Measurements from ENCODE around the gene TMPRSS6. TPM values are rescaled to one million over a fixed set of nuclear protein-coding genes. Genes with fewer than 3 reads are reported as not detected.

TMPRSS6 gene
- total RNA-seq, 4 donors from 2014 or later, result not detected

- no peaks in the 10 kb centered on the region for H3K9me3 ChIP-seq
- WGBS, result 57% methylated on average over 10 of the region's 12 CpGs
- no peak for DNase-seq (ENCODE audit: extremely low spot score)
- no peak overlapping the region for H3K27ac ChIP-seq (replicated peaks in 1 of 4)
- TF ChIP-seq EP300 (IDR thresholded peaks at IDR 0.05), result no peak
- TF ChIP-seq POLR2AphosphoS5 (IDR thresholded peaks at IDR 0.05), result no peak
- TF ChIP-seq, protein P1, sequence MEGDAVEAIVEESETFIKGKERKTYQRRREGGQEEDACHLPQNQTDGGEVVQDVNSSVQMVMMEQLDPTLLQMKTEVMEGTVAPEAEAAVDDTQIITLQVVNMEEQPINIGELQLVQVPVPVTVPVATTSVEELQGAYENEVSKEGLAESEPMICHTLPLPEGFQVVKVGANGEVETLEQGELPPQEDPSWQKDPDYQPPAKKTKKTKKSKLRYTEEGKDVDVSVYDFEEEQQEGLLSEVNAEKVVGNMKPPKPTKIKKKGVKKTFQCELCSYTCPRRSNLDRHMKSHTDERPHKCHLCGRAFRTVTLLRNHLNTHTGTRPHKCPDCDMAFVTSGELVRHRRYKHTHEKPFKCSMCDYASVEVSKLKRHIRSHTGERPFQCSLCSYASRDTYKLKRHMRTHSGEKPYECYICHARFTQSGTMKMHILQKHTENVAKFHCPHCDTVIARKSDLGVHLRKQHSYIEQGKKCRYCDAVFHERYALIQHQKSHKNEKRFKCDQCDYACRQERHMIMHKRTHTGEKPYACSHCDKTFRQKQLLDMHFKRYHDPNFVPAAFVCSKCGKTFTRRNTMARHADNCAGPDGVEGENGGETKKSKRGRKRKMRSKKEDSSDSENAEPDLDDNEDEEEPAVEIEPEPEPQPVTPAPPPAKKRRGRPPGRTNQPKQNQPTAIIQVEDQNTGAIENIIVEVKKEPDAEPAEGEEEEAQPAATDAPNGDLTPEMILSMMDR (IDR thresholded peaks at IDR 0.05), result no peak
- no peak for TF ChIP-seq POLR2A (IDR thresholded peaks at IDR 0.05; ENCODE audit: low read depth)
- H3K4me3 ChIP-seq, result no peak overlapping the region
- intact Hi-C loops (cut with DNase I), result no loop called here
- H3K27me3 ChIP-seq, result peaks cover 0 to 49% (median 0%) of the 10 kb centered on the region in 4 donors
- no peaks in the 10 kb centered on the region for H3K4me1 ChIP-seq
- H3K36me3 ChIP-seq, result no peaks in the 10 kb centered on the region
These were observed 2.7 kb upstream of the TMPRSS6 start for GRCh38 chr22:37112084-37112728.

GRCh38 chr22:37111156-37111717 lies 1.7 kb upstream of the TMPRSS6 start:
- no peak for DNase-seq (ENCODE audit: extremely low spot score)
- H3K27me3 ChIP-seq, result peaks cover 0 to 59% (median 0%) of the 10 kb centered on the region in 4 donors
- no peaks in the 10 kb centered on the region for H3K9me3 ChIP-seq
- TF ChIP-seq POLR2A (IDR thresholded peaks at IDR 0.05; ENCODE audit: low read depth) (no peak), POLR2AphosphoS5 (IDR thresholded peaks at IDR 0.05) (no peak), EP300 (IDR thresholded peaks at IDR 0.05) (no peak)
- TF ChIP-seq, protein P1 (IDR thresholded peaks at IDR 0.05), result no peak
- no peaks in the 10 kb centered on the region for H3K36me3 ChIP-seq
- 85% methylated on average over 13 of the region's 13 CpGs for WGBS
- no peak overlapping the region for H3K27ac ChIP-seq (replicated peaks in 1 of 4)
- intact Hi-C loops (cut with DNase I), result no loop called here
- H3K4me3 ChIP-seq, result no peak overlapping the region
- H3K4me1 ChIP-seq, result no peaks in the 10 kb centered on the region

DNA sequence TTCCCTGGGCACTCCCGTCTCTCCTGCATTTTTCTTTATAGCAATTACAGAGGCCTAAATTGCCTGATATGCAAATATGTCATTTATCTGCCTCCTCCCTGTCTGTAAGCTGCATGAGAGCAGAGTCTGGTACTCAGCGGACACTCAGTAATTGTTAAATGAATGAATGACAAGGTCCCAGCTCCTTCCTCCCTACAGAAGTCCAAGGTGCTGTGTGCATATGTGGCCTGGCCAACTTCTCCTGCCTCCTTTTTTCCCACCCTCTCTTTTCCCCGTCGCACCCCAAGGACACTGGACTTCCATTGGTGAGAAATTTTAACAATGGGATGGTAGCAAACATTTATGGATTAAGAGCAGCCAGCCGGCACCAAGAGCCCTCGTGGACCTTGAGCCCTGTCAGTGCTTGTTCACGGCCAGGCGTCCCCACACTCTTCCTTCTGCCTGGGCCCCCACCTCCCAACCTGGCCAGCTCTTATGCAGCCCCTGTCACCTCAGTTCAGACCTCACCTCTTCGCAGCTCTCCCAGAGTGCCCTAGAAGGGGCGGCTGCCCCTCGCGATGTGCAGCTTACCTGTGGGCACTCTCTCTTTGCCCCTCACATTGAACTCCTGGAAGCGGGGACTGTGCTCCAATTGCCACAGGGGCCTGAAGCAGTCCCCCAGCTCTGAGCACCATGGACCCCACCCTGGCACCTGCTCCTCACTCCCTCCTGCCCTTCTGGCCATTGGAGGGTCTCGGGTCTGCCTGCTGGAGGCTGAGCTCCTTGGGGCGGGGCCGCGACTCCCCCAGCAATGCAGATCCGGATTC lies 1.5 kb downstream of the TMPRSS6 start:
- intact Hi-C loops (cut with DNase I), result no loop called here
- H3K4me3 ChIP-seq, result no peak overlapping the region
- peaks cover 0 to 82% (median 0%) of the 10 kb centered on the region in 4 donors for H3K27me3 ChIP-seq
- no peak for DNase-seq (ENCODE audit: extremely low spot score)
- no peaks in the 10 kb centered on the region for H3K9me3 ChIP-seq
- H3K36me3 ChIP-seq, result no peaks in the 10 kb centered on the region
- no peak for TF ChIP-seq POLR2A (IDR thresholded peaks at IDR 0.05; ENCODE audit: low read depth)
- TF ChIP-seq POLR2AphosphoS5 (IDR thresholded peaks at IDR 0.05), result no peak
- TF ChIP-seq EP300 (IDR thresholded peaks at IDR 0.05), result no peak
- TF ChIP-seq, protein P1 (IDR thresholded peaks at IDR 0.05), result no peak
- no peak overlapping the region for H3K27ac ChIP-seq (replicated peaks in 1 of 4)
- H3K4me1 ChIP-seq, result no peaks in the 10 kb centered on the region
- WGBS, result 87% methylated on average over 12 of the region's 18 CpGs

- H3K4me1 ChIP-seq, result no peaks in the 10 kb centered on the region
- peaks cover 0 to 67% (median 0%) of the 10 kb centered on the region in 4 donors for H3K27me3 ChIP-seq
- DNase-seq (ENCODE audit: extremely low spot score), result no peak
- no peaks in the 10 kb centered on the region for H3K36me3 ChIP-seq
- H3K27ac ChIP-seq (replicated peaks in 1 of 4), result no peak overlapping the region
- WGBS, result 89% methylated on average over 5 of the region's 5 CpGs
- TF ChIP-seq POLR2AphosphoS5 (IDR thresholded peaks at IDR 0.05) (no peak), POLR2A (IDR thresholded peaks at IDR 0.05; ENCODE audit: low read depth) (no peak), EP300 (IDR thresholded peaks at IDR 0.05) (no peak)
- TF ChIP-seq, protein P1 (IDR thresholded peaks at IDR 0.05), result no peak
- intact Hi-C loops (cut with DNase I), result no loop called here
- H3K9me3 ChIP-seq, result no peaks in the 10 kb centered on the region
- H3K4me3 ChIP-seq, result no peak overlapping the region
These were observed 3.5 kb downstream of the TMPRSS6 start for GRCh38 chr22:37105990-37106389.

All from esophagus muscularis mucosa (tissue), 4 donors.